ENCODE results near the gene LAMB1. TPM values are rescaled to one million over a fixed set of nuclear protein-coding genes. Genes with fewer than 3 reads are reported as not detected.
A peak's percentile ranks its signal among the peaks of the same experiment; 100 is the strongest.

LAMB1 gene
- total RNA-seq = 10 to 100 TPM; 33.3 to 84.8 (median 52.7) TPM
- 100 to 1,000 TPM in 1 of 2 donors, 10 to 100 TPM in 1; 84.0 to 145 TPM for polyA plus RNA-seq
- long read RNA-seq, donor 1, full-length matches to known transcripts = 14 of 46 reads
- long read RNA-seq, donor 1, partial matches to known transcripts = 28 of 46 reads
- long read RNA-seq, donor 1, other reads (novel, unspliced or antisense) = 4 of 46 reads
- long read RNA-seq, donor 2, full-length matches to known transcripts = 44 of 120 reads
- long read RNA-seq, donor 2, partial matches to known transcripts = 65 of 120 reads
- long read RNA-seq, donor 2, other reads (novel, unspliced or antisense) = 11 of 120 reads
- long read RNA-seq, donor 3, full-length matches to known transcripts = 20 of 93 reads
- long read RNA-seq, donor 3, partial matches to known transcripts = 58 of 93 reads
- long read RNA-seq, donor 3, other reads (novel, unspliced or antisense) = 15 of 93 reads

DNA sequence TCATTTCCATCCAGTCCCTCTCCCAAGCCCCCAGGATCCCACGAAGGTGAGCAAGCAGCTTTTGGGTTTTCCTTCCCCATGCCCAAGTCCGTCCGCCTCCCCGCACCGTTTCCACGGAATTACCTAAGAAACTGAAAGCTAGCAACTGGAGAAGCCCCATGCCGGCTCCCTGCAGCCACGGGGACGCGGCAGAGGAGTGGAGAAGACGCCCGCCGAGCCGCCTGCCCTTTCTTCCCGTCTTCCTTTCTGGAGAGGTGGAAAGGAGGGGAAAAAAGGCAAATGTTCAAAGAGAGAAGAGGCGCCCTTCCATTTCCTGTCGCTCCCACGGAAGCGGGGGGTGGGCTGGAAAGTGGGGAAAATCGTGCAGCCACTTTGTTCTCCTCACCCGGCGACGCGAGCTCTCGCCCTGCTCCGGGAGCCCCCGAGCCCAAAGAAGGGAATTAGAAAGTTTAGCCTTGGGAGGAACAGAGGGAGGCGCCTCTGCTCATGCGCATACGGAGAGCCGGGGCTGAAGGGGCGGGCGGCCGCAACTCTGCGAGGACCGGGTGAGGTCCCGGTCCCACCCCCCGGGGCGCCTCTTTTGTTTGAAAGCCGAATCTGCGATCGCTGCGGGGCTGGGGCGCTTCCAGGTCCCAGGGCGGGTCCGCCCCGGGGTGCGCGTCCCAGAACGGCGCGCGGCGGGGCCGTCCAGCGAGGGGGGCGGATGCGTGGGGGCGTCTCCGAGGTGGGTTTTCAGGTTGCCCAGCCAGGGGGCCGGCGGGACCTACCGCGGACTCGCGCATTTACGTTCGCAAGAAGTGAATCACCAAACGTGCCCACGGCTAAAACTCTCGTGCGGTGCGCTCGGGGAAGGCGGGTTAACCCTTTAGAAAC, at the start of gene LAMB1:
Gene LAMB1 (minus strand): TSS at position 436 of the 873 bp plus-strand sequence. CDS start 276 bp downstream, at position 160.
- peaks cover 4 to 68% (median 44%) of the 10 kb centered on the region in 9 donors for H3K4me1 ChIP-seq
- intact Hi-C loops (cut with DNase I) = loop anchor here in 7 of 10 donors (5.0 to 10.0 kb wide), 7 partner anchors 36 to 144 kb away; partner anchors contain the start of gene DLD (in 1 of the 7)
- peak; percentile 71 to 84 (median 77) for ATAC-seq

DNA sequence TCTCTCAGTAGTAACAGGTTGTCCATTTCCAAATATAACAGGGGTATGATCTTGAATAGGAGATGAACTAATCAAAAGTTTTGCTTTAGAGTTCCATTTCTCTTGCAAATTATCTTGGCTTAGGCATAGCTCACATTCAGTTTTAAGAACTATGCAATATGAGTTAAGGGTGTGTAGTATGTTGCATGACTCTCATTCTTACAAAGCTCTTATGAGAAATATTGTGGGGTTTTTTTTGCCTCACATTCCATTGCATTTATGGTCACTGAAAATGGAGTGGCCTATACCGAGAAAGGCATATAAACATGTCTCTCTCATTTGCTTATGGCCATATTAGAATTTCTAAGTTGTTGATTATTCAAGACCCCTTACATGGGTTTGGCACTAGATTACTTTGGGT, 48.5 kb upstream of the LAMB1 start:
- WGBS, 2 donors = 53 to 91% methylated on average over 1 of the region's 1 CpG

More for the DNA sequence above, at the start of gene LAMB1:
- Histone ChIP-seq H3K9me3 (no peaks in the 10 kb centered on the region), H3K27ac (peak within 1 kb of the TSS; percentile 70 to 93 (median 86)), H3K27me3 (peaks cover 0 to 58% (median 0%) of the 10 kb centered on the region in 7 donors), H3K4me3 (peak within 1 kb of the TSS; percentile 52 to 88 (median 74)), H3K36me3 (peaks cover 0 to 11% (median 0%) of the 10 kb centered on the region in 9 donors)
- DNase-seq = peak; percentile 77 to 78
- 1% methylated on average over 75 of the region's 75 CpGs for WGBS, 2 donors
- TF ChIP-seq, protein P1, sequence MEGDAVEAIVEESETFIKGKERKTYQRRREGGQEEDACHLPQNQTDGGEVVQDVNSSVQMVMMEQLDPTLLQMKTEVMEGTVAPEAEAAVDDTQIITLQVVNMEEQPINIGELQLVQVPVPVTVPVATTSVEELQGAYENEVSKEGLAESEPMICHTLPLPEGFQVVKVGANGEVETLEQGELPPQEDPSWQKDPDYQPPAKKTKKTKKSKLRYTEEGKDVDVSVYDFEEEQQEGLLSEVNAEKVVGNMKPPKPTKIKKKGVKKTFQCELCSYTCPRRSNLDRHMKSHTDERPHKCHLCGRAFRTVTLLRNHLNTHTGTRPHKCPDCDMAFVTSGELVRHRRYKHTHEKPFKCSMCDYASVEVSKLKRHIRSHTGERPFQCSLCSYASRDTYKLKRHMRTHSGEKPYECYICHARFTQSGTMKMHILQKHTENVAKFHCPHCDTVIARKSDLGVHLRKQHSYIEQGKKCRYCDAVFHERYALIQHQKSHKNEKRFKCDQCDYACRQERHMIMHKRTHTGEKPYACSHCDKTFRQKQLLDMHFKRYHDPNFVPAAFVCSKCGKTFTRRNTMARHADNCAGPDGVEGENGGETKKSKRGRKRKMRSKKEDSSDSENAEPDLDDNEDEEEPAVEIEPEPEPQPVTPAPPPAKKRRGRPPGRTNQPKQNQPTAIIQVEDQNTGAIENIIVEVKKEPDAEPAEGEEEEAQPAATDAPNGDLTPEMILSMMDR (IDR thresholded peaks at IDR 0.05) = no peak

DNA sequence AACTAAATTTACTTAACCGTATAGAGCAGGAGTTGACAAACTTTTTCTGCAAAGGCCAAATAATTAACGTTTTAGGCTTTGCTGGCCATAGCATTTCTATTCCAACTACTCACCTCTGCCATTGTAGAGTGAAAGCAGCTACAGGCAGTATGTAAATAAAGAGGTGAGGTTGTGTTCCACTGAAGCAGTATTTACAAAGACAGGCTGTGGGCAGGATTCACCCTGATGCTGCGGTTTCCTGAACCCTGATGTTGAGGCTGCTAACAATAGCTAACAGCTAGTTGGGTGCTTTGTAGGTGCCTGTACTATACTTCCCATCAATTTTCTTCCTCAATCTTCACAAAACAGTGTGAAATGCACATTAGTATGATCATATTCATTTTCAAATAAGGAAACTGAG, 47.0 kb upstream of the LAMB1 start:
- WGBS, 2 donors = 95 to 96% methylated on average over 3 of the region's 3 CpGs
- Histone ChIP-seq H3K4me3 (no peak overlapping the region), H3K9me3 (no peaks in the 10 kb centered on the region), H3K36me3 (no peaks in the 10 kb centered on the region), H3K27ac (no peak overlapping the region), H3K27me3 (no peaks in the 10 kb centered on the region), H3K4me1 (peaks cover 0 to 11% (median 7%) of the 10 kb centered on the region in 9 donors)
- ATAC-seq (no peak), DNase-seq (no peak)
- TF ChIP-seq, protein P1 (IDR thresholded peaks at IDR 0.05) = no peak
- intact Hi-C loops (cut with DNase I) = no loop called here

More for the DNA sequence above, 48.5 kb upstream of the LAMB1 start:
- DNase-seq = no peak
- Histone ChIP-seq H3K4me1 (peaks cover 0 to 10% (median 0%) of the 10 kb centered on the region in 9 donors), H3K27ac (no peak overlapping the region), H3K9me3 (no peaks in the 10 kb centered on the region), H3K27me3 (no peaks in the 10 kb centered on the region), H3K4me3 (no peak overlapping the region), H3K36me3 (no peaks in the 10 kb centered on the region)
- intact Hi-C loops (cut with DNase I) = no loop called here
- ATAC-seq = no peak
- TF ChIP-seq, protein P1 (IDR thresholded peaks at IDR 0.05) = no peak

- intact Hi-C loops (cut with DNase I) = no loop called here
- TF ChIP-seq, protein P1 (IDR thresholded peaks at IDR 0.05) = no peak
- Histone ChIP-seq H3K4me1 (peaks cover 0 to 14% (median 7%) of the 10 kb centered on the region in 9 donors), H3K36me3 (no peaks in the 10 kb centered on the region), H3K27ac (no peak overlapping the region), H3K4me3 (no peak overlapping the region), H3K9me3 (no peaks in the 10 kb centered on the region), H3K27me3 (no peaks in the 10 kb centered on the region)
- ATAC-seq (no peak), DNase-seq (no peak)
- 97 to 100% methylated on average over 3 of the region's 3 CpGs for WGBS, 2 donors
Observed at GRCh38 chr7:108048422-108048821, 45.5 kb upstream of the LAMB1 start.
